Tibial nerve (tissue), 4 donors: ENCODE data around the gene ATP7B. TPM values are rescaled to one million over a fixed set of nuclear protein-coding genes. Genes with fewer than 3 reads are reported as not detected.

ENCODE experiments used
- DNase-seq, 2 donors: peaks; one replicate each; pipeline ENCODE4 v3.0.0-alpha.2; 2019; ENCODE audit warnings: low spot score in 2 of 2
- H3K27ac ChIP-seq, 4 donors: fragments of 200-600 bp; sonication (generic) in 3 of 4; one replicate each; pipeline ENCODE4 v1.5.1; 2017 to 2019; ENCODE audit warnings: mild to moderate bottlenecking in 1 of 4
- H3K27me3 ChIP-seq, 2 donors: fragments of 200-600 bp; sonication (generic) in 1 of 2; one replicate each; pipeline versions ENCODE4 v1.5.1 to v1.6.0; 2017 to 2019
- H3K36me3 ChIP-seq, 3 donors: fragments of 200-600 bp; sonication (generic); one replicate each; pipeline ENCODE4 v1.5.1; 2018 to 2019
- H3K4me1 ChIP-seq, 4 donors: fragments of 200-600 bp; sonication (generic) in 3 of 4; one replicate each; pipeline ENCODE4 v1.5.1; 2017 to 2019
- H3K4me3 ChIP-seq, 4 donors: fragments of 200-600 bp; sonication (generic) in 3 of 4; one replicate each; pipeline ENCODE4 v1.5.1; 2017 to 2019; ENCODE audit warnings: mild to moderate bottlenecking in 1 of 4, moderate library complexity in 1 of 4
- H3K9me3 ChIP-seq, 4 donors: fragments of 200-600 bp; sonication (generic) in 3 of 4; one replicate each; pipeline ENCODE4 v1.5.1; 2017 to 2019
- EP300 ChIP-seq, 2 donors: sonication (generic); formaldehyde crosslinking; IDR thresholded peaks; one replicate each; pipeline ENCODE4 v1.6.1; 2017; ENCODE audit warnings: antibody characterized with exemption in 2 of 2, mild to moderate bottlenecking in 1 of 2
- POLR2A ChIP-seq, 2 donors: fragments of 450-650 bp; IDR thresholded peaks; one replicate each; pipeline ENCODE4 v1.6.1; 2017; ENCODE audit warnings: antibody characterized with exemption in 2 of 2, mild to moderate bottlenecking in 2 of 2, moderate library complexity in 2 of 2
- WGBS, 2 donors: methylation state at CpG; one replicate each; pipeline ENCODE4 v1.1.5; 2018; 5-methylcytosine and 5-hydroxymethylcytosine counted together
- total RNA-seq, 4 donors: library from RNA; depleted of rRNA; stranded (reverse); fragments of >200 nt; gene quantifications; one replicate each; pipeline ENCODE4 v1.1.0, GENCODE V29; 2016
- TF ChIP-seq, protein P1 (sequence below), 5 experiments: fragments of 200-600 bp in 3 of 5; fragments of 450-650 bp in 2 of 5; sonication (generic) in 3 of 5; IDR thresholded peaks; one replicate each; pipeline ENCODE4 v1.5.1; 2016 to 2019; ENCODE audit warnings: antibody characterized with exemption in 5 of 5, mild to moderate bottlenecking in 3 of 5, moderate library complexity in 2 of 5

ATP7B gene
- total RNA-seq, 4 donors from 2014 or later, result 5.1 to 8.4 (median 6.7) TPM

DNA sequence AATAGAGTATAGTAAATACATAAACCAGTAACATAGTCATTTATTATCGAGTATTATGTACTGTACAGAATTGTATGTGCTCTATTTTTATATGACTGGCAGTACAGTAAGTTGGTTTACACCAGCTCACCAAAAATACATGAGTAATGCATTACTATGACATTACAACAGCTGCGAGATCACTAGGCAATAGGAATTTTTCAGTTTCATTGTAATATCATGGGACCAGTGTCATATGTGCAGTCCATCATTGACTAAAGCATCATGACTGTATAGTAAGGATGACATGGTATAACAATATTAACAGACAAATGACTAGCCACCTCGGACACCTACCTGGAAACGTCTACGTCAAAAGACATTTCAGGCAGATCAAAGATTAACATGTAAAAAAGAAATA, 33.6 kb downstream of the ATP7B start:
- H3K36me3 ChIP-seq, result peaks cover 0 to 6% (median 0%) of the 10 kb centered on the region in 3 donors
- no peak overlapping the region for H3K4me3 ChIP-seq
- no peak overlapping the region for H3K27ac ChIP-seq
- TF ChIP-seq POLR2A (IDR thresholded peaks at IDR 0.05) (no peak), EP300 (IDR thresholded peaks at IDR 0.05) (no peak)
- TF ChIP-seq, protein P1, sequence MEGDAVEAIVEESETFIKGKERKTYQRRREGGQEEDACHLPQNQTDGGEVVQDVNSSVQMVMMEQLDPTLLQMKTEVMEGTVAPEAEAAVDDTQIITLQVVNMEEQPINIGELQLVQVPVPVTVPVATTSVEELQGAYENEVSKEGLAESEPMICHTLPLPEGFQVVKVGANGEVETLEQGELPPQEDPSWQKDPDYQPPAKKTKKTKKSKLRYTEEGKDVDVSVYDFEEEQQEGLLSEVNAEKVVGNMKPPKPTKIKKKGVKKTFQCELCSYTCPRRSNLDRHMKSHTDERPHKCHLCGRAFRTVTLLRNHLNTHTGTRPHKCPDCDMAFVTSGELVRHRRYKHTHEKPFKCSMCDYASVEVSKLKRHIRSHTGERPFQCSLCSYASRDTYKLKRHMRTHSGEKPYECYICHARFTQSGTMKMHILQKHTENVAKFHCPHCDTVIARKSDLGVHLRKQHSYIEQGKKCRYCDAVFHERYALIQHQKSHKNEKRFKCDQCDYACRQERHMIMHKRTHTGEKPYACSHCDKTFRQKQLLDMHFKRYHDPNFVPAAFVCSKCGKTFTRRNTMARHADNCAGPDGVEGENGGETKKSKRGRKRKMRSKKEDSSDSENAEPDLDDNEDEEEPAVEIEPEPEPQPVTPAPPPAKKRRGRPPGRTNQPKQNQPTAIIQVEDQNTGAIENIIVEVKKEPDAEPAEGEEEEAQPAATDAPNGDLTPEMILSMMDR (IDR thresholded peaks at IDR 0.05), result no peak
- no peaks in the 10 kb centered on the region for H3K9me3 ChIP-seq
- peaks cover 0 to 6% (median 0%) of the 10 kb centered on the region in 4 donors for H3K4me1 ChIP-seq
- no peaks in the 10 kb centered on the region for H3K27me3 ChIP-seq
- no peak for DNase-seq
- WGBS, 2 donors, result 93 to 96% methylated on average over 5 of the region's 5 CpGs

DNA sequence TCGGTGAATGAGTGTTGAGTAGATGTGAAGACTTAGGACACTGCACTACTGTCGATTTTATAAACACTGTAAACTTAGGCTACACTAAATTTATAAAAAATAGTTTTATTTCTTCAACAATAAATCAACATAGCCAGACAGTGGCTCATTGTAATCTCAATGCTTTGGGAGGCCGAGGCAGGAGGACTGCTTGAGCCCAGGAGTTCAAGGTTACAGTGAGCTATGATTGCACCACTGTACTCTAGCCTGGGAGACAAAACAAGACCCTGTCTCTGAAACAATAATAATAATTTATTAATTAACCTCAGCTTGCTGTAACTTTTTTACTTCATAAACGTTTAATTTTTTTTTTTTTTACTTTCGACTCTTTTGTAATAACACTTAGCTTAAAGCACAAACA, 34.4 kb downstream of the ATP7B start:
- Histone ChIP-seq H3K4me1 (peaks cover 0 to 6% (median 0%) of the 10 kb centered on the region in 4 donors), H3K9me3 (no peaks in the 10 kb centered on the region), H3K27ac (no peak overlapping the region), H3K4me3 (no peak overlapping the region), H3K36me3 (peaks cover 0 to 6% (median 0%) of the 10 kb centered on the region in 3 donors), H3K27me3 (no peaks in the 10 kb centered on the region)
- no peak for TF ChIP-seq EP300 (IDR thresholded peaks at IDR 0.05)
- TF ChIP-seq, protein P1 (IDR thresholded peaks at IDR 0.05), result no peak
- no peak for TF ChIP-seq POLR2A (IDR thresholded peaks at IDR 0.05)
- 83% methylated on average over 5 of the region's 5 CpGs for WGBS, 2 donors
- no peak for DNase-seq

DNA sequence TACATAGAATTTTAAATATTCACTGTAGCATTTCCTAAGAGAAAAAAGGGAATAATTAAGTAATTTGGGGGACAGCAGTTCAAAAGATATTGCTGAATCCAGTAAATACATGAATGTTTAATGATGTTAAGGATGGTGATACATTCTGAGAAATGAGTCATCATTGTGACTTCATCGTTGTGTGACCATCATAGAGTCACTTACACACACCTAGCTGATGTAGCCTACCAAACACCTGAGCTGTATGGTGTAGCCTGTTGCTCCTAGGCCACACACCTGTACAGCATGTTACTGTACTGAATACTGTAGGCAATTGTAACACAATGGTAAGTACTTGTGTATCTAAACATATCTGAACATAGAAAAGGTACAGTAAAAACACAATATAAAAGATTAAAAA, 34.8 kb downstream of the ATP7B start:
- no peak overlapping the region for H3K4me3 ChIP-seq
- peaks cover 0 to 6% (median 0%) of the 10 kb centered on the region in 3 donors for H3K36me3 ChIP-seq
- no peak overlapping the region for H3K27ac ChIP-seq
- no peaks in the 10 kb centered on the region for H3K27me3 ChIP-seq
- no peak for TF ChIP-seq POLR2A (IDR thresholded peaks at IDR 0.05)
- TF ChIP-seq, protein P1 (IDR thresholded peaks at IDR 0.05), result no peak
- no peak for TF ChIP-seq EP300 (IDR thresholded peaks at IDR 0.05)
- no peak for DNase-seq
- no peaks in the 10 kb centered on the region for H3K9me3 ChIP-seq
- H3K4me1 ChIP-seq, result peaks cover 0 to 4% (median 0%) of the 10 kb centered on the region in 4 donors
- WGBS, 2 donors, result 37 to 80% methylated on average over 1 of the region's 1 CpG

DNA sequence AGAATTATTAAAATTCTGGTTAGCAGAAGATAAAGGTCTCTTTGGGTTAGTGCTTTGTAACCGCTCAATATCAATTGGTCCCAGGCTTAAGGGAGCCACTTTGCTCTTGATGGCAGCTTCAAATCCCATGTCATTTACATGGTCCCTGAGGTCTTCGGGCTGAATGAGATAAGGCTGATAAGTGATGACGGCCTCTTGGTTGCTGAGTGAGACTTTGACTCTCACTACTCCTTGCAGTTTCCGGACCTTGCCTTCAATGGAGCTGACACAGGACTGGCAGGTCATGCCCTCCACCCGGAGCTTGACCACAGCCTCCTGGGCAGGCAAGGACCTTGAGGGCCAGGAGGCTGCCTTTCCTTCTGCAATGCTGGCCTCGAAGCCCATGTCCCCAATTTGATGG, 36.8 kb downstream of the ATP7B start:
- Histone ChIP-seq H3K4me1 (no peaks in the 10 kb centered on the region), H3K27ac (no peak overlapping the region), H3K4me3 (no peak overlapping the region), H3K9me3 (no peaks in the 10 kb centered on the region), H3K36me3 (peaks cover 0 to 6% (median 0%) of the 10 kb centered on the region in 3 donors), H3K27me3 (no peaks in the 10 kb centered on the region)
- no peak for TF ChIP-seq EP300 (IDR thresholded peaks at IDR 0.05)
- TF ChIP-seq, protein P1 (IDR thresholded peaks at IDR 0.05), result no peak
- TF ChIP-seq POLR2A (IDR thresholded peaks at IDR 0.05), result no peak
- no peak for DNase-seq
- WGBS, 2 donors, result 92 to 98% methylated on average over 6 of the region's 6 CpGs

DNA sequence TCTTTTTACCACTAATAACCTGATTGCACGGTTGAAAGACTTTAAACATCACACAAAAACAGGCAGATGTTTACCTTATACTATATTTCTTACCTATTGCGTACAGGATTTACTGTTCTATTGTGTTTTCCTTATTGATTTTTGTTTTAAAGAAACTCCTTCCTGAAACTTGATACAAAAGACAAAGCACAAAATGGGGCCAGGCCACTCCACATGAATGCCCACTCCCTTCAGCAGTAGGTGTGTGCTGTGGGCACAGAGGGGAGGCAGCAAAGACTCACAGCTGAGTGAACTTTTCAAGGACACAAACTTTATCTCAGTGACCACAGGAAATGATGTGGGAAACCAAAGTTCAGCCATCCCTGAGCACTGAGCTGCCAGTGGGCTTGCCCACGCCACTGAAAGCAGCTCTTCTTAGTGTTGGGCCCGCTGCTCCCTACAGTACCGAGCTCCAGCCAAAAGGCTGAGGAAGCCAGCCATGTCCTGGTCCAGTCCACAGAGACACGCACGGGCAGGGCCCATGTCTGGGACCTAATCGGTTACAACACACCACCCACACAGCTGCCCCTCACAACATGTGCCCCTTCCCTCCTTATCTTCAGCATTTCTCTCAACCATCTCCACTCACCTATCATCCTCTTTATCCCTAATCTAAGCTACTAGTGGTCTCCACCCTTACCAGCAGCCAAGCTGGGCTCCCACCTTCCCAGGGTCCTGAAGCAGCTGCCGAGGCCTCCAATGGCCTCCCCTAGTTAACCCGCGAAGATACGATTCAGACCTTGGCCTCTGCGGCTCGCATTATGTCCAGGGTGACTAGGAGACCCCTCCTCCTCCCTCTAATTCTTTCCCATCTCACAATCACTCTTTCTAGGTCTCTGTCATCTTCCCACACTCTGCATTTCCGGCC, 39.5 kb downstream of the ATP7B start:
- WGBS, 2 donors, result 93 to 94% methylated on average over 15 of the region's 15 CpGs
- Histone ChIP-seq H3K4me1 (no peaks in the 10 kb centered on the region), H3K36me3 (peaks cover 0 to 6% (median 0%) of the 10 kb centered on the region in 3 donors), H3K4me3 (no peak overlapping the region), H3K27me3 (no peaks in the 10 kb centered on the region), H3K27ac (no peak overlapping the region), H3K9me3 (no peaks in the 10 kb centered on the region)
- DNase-seq, result no peak
- TF ChIP-seq POLR2A (IDR thresholded peaks at IDR 0.05), result no peak
- TF ChIP-seq EP300 (IDR thresholded peaks at IDR 0.05), result no peak
- TF ChIP-seq, protein P1 (IDR thresholded peaks at IDR 0.05), result no peak
